NOMO-1 (cell line): ENCODE data around the gene SIX5.
"Not testable (repeated sequence)": the region's sequence is repeated elsewhere in the genome, so short reads cannot be mapped to it uniquely, and the experiment has no call there.

Experiments
- DNase-seq, 2 experiments: peaks; one replicate each; lab custom pipeline; 2025; ENCODE audit not compliant: unreplicated experiment in 2 of 2; lab: John Stamatoyannopoulos, UW

The SIX5 gene

DNA sequence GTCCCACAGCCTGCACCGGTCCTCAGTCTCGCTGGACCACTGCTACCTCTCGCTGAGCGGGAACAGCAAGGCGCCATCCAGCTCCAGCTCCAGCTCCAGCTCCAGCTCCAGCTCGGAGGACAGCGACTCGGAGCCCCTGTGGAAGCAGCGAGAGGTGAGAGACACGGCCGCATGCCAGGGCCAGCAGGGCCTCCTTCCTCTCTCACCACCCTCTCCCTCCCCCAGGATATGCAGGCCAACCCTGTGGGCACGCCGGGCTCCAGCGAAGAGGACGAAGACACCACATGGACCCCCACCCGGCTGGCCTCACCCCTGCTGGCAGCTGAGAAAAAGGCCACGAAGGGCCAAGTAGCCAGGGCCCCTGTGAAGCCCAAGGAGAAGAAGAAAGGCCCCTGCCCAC is 7.3 kb downstream of the SIX5 start:
- DNase-seq = no peak

DNA sequence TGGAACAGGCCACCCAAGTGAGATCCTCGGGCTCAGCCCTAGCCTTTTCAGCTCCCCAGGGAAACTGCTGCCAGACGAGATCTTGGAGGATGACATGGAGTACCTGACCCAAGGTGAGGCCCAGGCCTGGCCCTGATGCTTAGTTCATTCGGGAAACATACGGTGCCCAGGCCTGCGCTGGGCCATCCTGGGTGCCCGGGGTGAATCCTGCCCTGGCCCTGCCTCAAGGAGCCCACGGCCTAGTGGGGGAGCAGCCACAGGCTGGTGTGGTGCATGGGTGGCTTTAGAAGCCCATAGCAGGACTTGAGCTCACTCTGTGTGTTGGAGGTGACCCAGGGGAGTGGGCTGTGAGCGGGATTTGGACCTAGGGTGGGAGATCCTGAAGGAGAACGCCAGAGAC is 10.1 kb downstream of the SIX5 start:
- no peak for DNase-seq

DNA sequence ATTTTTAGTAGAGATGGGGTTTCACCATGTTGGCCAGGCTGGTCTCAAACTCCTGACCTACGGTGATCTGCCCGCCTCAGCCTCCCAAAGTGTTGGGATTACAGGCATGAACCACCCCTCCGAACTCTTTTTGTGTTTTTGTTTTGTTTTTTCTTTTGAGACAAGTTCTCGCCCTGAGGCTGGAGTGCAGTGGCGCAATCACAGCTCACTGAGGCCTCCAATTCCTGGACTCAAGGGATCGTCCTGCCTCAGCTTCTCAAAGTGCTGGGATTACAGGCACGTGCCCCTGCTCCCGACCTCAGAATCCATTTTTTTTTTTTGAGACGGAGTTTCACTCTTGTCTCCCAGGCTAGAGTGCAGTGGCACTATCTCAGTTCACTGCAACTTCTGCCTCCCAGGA is 11.4 kb downstream of the SIX5 start:
- no peak for DNase-seq

DNA sequence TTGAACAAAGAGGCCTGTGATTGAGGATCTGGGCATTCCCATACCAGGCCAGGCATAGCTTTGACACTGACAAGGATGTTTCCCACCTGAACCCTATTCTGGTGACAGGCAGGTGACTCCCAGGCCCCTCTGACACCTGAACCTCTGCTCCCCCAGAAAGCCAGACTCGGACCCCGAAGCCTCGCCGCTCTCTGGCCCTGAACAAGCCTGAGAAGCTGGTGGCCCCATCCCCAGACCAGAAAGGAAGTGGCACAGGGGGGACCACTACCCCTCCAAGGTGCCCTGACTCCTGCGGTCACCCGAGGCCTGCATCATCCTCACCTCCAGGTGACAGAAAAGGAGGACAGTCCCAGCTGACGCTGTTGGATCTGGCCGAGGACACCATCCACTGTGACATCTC is 14.7 kb downstream of the SIX5 start:
- no peak for DNase-seq

GRCh38 chr19:45753548-45753947 is 15.5 kb downstream of the SIX5 start:
- no peak for DNase-seq

- no peak for DNase-seq
These were observed 16.4 kb downstream of the SIX5 start for GRCh38 chr19:45752639-45753038.

- not testable (repeated sequence) for DNase-seq
These were observed 17.6 kb downstream of the SIX5 start for GRCh38 chr19:45751483-45751882.

DNA sequence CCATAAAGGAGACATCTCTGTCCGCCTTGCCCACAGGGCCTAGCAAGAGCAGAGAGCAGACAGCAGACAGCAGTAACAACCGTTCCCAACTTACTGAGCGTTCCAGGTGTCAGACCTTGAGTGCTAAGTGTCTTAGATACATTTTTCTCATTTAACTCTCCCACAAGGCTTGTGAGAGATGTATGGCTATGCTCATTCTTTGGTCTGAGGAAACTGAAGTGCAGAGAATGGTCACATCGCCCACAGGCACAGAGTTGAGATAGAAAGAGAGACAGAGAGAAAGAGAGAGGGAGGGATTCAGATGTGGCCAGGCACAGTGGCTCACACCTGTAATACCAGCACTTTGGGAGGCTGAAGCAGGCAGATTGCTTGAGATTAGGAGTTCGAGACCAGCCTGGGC is 21.5 kb downstream of the SIX5 start:
- no peak for DNase-seq

DNA sequence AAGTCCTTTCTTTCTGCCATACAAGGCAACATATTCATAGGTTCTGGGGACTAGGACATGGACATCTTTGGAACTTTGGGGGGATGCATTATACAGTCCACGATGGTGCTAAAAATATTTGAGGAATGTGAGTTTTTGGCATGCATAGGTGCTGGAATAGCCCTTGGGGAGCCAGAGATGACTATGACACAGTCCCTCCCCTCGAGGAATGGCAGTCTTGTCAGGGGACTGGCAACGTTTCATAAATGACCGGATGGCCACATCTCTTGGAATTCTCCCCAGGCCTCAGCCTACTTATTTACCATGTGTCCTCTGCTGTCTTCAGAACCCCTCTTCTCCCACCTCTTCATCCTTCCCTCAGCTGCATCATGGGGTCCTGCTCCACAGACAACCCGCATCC is 22.2 kb downstream of the SIX5 start:
- DNase-seq = no peak

DNA sequence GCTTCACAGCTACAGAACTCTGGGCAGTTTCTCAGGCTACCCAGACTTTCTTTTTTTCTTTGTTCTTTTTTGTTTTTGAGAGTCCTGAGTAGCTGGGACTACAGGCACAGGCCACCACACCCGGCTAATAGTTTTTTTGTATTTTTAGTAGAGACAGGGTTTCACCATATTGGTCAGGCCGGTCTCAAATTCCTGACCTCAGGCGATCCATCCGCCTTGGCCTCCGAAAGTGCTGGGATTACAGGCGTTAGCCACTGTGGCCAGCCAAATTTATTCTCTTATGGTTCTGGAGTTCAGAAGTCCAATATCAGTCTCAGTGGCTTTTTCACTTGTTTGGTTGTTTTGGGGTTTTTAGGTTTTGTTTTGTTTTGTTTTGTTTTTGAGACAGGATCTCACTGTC is 23.4 kb downstream of the SIX5 start:
- DNase-seq = no peak

DNA sequence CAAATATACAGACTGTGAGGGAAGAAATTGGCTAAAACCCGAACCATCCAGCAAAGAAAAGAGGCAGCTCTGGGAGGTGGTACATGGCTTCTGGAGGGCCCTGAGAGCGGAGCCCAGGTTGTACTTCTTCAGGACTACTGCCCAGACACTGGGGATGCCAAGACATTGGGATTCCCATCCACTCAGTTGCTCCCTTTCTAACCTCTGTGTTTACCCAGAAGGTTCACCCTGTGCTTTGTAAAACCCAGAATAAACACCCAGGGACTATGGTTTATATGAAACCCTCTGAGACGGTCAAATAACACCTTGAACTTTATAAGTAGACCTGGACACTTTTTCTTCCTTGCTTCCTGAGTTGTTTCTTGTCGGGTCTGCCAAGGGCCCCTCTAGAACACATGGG is 26.1 kb downstream of the SIX5 start:
- no peak for DNase-seq

GRCh38 chr19:45739498-45740439 is 29.3 kb downstream of the SIX5 start:
- peak; percentile 53 to 64 for DNase-seq

- no peak for DNase-seq
These were observed 35.8 kb downstream of the SIX5 start, which contains the start of gene MEIOSIN for GRCh38 chr19:45733160-45733810. MEIOSIN (plus strand) TSS chr19:45733439; CDS start chr19:45735377, 1,938 bp downstream.

- DNase-seq = peak; percentile 98 to 99
These were observed 38.4 kb downstream of the SIX5 start, which contains the start of gene FBXO46 for GRCh38 chr19:45730368-45731288. FBXO46 (minus strand) TSS chr19:45730896; CDS start chr19:45713495, 17,401 bp downstream.

- DNase-seq = no peak
These were observed 39.2 kb downstream of the SIX5 start for GRCh38 chr19:45729800-45730290.

DNA sequence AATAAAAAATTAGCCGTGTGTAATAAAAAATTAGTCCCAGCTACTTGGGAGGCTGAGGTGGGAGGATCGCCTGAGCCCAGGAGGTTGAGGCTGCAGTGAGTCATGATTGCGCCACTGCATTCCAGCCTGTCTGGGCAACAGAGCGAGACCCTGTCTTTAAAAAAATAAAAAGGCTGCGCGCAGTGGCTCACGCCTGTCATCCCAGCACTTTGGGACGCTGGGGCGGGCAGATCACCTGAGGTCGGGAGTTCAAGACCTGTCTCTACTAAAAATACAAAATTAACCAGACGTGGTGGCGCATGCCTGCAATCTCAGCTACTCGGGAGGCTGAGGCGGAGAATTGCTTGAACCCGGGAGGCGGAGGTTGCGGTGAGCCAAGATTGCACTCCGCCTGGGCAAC is 40.4 kb downstream of the SIX5 start:
- DNase-seq = not testable (repeated sequence)

DNA sequence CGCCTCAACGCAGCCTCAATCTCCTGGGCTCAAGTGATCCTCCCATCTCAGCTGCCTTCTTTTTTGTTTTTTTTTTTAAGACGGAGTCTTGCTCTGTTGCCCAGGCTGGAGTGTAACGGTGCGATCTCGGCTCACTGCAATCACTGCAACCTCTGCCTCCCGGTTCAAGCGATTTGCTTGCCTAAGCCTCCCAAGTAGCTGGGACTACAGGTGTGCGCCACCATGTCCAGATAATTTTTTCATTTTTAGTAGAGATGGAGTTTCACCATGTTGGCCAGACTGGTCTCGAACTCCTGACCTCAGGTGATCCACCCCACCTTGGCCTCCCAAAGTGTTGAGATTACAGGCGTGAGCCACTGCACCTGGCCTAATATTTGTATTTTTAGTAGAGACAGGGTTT is 49.0 kb downstream of the SIX5 start:
- DNase-seq = not testable (repeated sequence)

DNA sequence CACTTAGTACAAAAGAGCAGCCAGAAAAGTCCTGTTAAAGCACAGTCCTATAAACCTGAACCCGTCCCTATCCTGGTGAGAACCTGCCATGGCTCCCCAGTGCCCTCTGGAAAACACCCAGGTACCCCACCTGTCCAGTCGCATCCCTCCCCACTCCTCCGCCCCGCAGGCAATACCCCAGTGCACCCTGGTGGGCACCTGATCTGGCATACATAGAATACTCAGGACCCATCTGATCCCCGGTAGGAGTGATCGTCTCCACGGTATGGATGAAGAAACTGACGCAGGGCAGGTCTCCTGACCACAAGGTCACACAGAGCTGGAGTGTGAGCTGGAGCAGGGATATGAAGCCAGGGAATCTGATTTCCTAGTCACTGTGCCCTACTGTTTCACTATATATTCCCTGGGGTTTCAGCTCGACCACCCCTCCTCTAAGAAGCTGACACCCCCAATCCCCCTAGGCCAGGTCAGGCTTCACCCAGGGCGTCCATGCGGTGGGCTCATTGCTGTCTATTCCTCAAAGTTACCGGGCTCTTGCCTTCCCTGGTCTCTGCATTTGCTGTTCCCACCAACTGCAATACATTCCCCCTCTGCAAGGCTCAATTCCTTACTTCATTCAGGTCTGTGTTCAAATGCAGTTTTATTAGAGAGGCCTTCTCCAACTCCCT is 50.9 kb downstream of the SIX5 start:
- DNase-seq = no peak

- DNase-seq = peak; percentile 100
These were observed 51.7 kb downstream of the SIX5 start for GRCh38 chr19:45717131-45717982.
